ENCODE measurements around the gene C16orf82.
"Not testable (repeated sequence)": the region's sequence is repeated elsewhere in the genome, so short reads cannot be mapped to it uniquely, and the experiment has no call there.

C16orf82 gene

GRCh38 chr16:27066668-27067537, at the start of gene C16orf82:
C16orf82 (plus strand) TSS chr16:27066927.
- DNase-seq: no peak

- no peak for DNase-seq
Observed at GRCh38 chr16:27020031-27020430, 46.7 kb upstream of the C16orf82 start.

DNA sequence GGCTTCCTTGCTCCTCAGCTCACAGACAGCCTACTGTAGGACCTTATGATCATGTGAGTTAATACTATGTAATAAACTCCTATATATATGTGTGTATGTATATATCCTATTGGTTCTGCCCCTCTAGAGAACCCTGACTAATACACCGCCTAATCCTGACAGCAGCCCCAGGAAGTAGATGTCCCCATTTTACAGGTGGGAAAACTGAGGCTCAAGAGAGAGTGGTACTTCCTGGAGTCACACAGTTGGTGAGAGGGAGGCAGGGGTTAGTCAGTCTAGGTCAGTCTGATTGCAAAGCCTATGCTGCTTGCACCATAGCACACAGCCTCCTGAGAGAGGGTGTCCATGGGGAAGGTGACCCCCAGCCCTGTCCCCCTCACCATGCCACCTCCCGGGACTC, 42.7 kb upstream of the C16orf82 start:
- no peak for DNase-seq

DNA sequence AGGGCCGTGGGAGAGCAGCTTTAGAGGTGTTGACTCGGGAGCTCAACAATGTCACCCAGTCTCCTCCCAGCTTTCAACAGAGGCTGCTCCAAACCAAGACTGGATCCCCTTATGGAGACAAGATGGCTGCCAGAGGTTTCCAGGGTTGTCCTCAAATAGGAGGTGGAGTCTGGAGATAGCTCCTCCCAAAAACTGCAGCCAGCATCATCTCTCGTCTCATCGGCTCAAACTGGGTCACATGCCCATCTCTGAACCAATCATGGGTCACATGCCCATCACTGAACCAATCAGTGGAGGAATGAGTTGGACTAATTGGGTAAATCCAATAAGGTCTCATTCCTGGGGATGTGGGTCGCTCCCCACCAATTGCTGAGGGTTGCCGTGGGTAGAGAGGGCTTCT, 41.1 kb upstream of the C16orf82 start:
- no peak for DNase-seq

DNA sequence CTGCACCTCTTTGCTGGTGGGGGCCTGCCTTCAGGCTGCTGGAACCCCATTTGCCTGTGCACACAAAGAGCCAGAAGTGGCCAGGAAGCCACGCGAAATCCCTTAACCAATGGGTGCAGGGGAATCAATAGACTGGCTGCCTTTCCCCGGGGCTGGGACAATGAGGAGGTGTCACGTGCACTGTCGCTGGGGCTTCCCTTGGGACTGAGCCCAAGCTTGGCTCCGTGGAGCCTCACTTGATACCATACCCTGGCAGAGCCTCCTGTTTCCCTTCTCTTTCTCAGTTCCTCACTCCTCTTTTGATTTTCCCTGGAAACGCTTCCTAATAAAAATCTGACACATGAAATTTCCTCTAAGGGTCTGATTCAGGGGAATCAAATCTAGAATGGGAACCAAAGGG, 38.8 kb upstream of the C16orf82 start:
- DNase-seq: peak in 6 of 56 donors; percentile 1 to 25 (median 6)

DNA sequence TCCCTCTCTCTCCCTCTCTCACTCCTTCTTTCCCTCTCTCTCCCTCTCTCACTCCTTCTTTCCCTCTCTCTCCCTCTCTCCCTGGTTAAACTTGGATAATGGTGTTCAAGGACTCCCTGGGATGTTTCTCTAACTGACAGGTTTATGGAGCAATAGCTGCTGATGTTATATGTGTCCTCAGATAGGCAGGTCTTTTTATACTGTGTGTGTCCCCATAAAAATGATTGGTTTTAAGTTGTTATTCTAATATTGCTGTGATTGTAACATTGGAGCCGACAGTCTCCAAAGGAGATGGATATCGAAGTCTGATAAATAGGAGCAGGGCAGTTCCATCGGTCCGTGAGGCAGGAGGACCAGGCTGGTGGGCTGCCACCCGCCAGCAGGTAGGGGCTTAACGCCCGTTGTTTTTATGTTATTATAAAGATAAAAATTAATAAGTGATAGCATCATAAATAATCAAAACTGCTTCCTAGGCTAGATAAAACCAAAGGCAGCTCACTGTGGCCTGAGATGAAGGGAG, 38.1 kb upstream of the C16orf82 start:
- no peak for DNase-seq

DNA sequence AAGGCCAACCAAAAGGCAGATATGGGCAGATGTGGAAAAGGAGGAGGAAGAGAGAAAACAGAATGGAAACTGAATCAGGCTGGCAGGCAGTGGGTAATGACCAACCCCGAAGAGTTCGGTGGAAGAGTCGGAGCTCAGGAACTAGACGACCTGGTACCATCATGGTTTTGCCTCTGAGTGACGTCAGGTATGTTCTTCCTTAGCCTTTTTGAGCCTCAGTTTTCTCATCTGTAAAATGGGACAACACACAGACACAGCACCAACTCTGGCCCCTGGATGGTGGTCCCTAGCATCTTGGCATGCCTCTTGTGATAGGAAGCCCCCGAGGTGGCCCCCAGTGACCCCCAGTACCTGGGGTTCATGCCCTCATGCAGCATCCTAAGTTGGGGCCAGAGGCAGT, 37.2 kb upstream of the C16orf82 start:
- DNase-seq: no peak

DNA sequence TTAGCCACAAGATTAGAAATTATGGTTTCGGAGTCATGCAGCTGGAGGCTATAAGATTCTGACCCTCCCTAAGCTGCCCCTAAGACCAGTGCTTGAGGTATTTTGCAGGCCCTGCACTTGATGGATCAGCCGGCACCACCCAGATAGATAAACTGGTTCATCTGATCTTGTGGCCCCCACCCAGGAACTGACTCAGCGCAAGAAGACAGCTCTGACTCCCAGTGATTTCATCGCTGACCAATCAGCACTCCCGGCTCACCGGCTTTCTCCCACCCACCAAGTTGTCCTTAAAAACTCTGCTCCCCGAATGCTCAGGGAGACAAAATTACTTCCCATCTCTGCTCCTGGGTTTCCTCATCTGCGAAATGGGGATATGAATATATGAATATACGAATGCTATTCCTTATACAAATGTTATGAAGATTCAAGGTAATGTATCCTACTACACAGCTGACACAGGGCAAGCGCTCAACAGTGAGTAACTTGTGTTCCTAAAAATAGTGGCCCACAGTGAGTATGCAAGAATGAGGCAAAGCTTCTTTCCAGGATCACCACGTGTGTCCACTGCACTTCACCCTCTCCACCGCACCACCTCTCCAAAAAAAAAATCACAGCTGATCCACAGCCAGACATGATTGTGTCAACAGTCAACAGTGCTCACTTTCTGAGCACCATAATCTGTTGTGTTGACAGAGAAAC, 33.3 kb upstream of the C16orf82 start:
- no peak for DNase-seq

DNA sequence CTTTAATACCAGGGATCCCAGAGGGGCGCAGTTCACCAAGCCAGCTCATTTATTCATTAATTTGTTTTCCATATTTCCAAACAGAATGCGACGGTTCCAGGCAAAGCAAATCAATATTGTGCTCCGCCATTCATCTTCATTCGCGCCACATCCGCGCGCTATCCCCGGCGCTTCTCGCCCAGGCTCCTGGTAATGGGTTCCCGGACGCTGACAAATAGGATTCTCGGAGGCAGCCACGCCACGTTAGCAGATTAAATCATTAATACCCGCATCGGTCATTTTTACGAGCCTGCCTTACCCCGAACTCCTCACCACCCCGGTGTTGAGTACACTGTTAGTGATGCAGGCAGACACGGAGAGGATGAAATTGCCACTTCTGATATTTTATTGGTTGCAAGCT, 26.0 kb upstream of the C16orf82 start:
- DNase-seq: no peak

DNA sequence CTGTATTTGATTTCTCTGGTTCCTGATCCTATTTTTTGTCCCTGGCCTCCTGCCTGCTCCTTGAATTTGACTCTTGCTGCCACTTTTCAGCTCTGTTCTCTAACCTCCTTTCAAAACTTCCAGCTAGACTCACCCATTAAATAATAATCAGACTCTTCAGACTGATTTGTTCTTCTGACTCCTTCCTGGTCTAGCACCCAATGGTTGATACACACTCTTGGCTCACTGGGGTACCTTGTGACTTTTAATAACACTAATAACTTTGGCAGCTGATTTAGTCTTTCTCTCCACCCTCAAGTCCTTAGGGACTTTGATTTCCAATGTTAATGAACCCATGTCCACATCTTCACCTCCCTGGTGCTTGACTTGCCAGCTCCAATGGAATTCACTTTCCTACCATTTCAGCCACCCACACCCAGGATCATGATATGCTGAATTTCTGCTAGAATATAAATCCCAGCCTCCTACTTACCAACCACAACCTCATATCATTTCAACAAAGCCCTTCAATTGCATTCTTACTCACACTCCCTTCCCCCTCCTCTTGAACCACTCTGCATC, 19.7 kb upstream of the C16orf82 start:
- DNase-seq: no peak

DNA sequence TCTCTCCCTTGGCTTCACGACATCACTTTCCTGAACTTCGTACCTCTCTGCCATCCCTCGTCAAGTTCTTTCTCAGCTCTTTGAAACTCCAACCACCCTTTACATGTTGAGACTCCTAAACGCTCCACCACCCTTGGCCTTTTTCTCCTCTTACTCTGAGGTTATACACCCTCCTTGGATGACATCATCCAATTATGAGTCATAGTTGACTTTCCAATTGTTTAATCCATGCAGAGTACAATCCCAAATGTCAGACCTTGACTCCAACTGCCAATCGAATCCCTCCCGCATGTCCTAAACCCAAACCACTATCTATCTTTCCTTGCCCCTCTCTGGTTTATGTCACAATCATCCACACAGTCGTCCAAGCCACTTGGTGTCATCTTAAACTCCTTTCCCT, 18.4 kb upstream of the C16orf82 start:
- DNase-seq: no peak

DNA sequence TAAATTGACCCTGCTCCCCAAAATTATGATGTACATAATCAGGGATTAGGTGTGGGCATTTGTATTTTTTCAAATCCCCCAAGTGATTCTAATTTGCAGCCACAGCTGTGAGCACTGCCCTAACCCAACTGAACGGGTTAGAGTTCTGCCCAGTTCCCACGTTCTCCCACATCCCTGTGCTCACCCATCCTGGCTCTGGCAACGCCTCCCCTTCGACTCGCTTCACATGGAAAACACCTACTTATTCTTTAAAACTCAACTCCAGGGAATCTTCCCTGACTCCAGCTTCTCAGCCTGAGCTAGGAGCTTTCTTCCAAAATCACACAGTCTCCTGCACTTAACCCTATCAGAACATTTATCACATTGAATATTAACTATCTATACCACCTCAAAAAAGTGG, 17.6 kb upstream of the C16orf82 start:
- DNase-seq: no peak

- peak in 5 of 56 donors; percentile 12 to 24 (median 20) for DNase-seq
Observed at GRCh38 chr16:27052007-27052406, 14.7 kb upstream of the C16orf82 start.

GRCh38 chr16:27053996-27054395, 12.7 kb upstream of the C16orf82 start:
- DNase-seq: no peak

DNA sequence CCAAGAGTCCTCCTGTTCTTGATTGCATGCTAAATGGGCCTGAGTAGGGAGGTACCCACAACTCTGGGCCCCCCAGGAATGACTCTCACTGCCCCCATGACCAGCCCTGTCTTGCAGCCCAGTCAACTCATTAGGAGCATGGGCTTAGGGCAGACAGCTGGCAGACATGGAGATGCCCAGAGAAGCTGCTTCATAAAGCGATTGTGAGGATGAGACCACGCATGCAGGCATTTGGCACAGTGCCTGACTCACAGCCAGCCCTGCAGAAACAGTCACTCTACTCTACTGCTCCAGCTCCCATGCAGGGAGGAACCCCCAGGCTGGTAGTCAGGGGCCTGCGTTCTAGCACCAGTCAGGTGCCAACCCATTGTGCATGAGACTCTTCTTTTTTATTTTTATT, 8.4 kb upstream of the C16orf82 start:
- no peak for DNase-seq

DNA sequence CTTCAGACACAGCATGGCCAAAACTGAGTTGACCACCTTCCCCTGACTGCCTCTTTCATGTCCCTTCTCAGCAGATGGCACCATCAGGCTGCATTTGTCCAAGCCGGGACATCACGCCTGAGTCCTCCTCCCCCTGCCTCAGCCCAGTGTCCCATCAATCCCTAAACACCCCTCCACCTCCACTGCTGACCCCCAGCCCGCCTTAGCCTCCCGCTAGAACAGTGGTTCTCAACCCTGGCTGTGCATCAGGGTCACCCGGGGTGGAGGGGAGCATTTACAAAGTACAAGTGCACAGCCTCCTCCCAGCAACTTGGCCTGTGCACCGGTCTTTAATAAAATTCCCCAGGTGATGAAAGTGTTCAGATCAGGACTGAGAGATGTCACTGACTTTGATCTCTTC, 4.0 kb downstream of the C16orf82 start:
- DNase-seq: no peak

- no peak for DNase-seq
Observed at GRCh38 chr16:27073733-27074132, 7.0 kb downstream of the C16orf82 start.

GRCh38 chr16:27080895-27081294, 14.2 kb downstream of the C16orf82 start:
- DNase-seq: no peak

DNA sequence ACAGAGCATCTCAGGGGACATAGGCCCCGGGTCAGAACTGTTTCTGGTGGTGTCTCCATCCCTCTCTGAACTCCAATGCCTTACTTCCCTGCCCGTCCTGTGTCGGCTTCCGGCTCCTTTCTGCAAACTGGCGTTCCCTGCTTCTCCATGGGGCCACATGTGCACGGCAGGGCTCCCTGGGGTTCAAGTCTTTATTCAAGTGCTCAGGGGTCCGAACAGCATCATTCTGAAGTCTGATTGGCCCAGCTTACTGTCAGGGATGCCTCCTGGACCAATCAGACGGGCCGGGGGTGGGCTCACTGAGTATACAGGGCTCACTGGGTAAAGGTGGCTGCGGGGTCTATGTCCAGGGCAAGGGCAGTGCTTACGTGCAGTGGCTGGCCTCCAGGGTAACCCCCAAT, 17.1 kb downstream of the C16orf82 start:
- no peak for DNase-seq

DNA sequence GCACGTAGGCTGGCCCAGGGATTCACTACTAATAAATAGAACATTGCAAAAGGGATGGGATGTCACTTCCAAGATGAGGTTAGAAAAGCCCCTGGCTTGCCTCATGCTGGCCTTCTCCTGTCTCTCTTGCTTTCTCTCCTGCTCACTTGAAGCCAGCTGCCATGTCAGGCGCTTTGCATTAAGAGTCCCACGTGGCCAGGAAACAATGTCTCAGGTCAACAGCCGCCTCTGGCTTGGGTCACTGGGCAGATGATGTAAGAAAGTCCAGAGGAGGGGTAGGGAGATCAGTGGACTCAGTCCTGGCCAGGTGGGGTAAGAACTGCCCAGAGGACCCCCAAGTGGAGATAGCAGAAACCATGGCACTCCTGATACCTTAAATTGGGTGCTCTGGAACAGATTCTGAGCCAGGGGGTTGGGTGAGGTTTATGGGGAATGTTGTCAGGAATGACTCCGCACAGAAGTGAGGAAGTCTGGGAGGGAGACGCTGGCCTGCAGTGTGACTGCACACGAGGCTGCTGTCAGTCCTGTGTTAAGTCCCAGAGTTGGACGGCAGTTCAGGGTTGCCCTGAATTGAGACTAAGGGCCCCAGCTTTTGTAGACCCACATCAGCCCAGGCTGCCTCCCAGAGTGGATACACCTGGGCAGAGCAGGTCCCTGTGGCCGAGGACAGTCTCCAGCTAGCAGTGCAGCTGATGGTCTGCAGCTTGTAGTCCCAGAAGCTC, 17.7 kb downstream of the C16orf82 start:
- no peak for DNase-seq

DNA sequence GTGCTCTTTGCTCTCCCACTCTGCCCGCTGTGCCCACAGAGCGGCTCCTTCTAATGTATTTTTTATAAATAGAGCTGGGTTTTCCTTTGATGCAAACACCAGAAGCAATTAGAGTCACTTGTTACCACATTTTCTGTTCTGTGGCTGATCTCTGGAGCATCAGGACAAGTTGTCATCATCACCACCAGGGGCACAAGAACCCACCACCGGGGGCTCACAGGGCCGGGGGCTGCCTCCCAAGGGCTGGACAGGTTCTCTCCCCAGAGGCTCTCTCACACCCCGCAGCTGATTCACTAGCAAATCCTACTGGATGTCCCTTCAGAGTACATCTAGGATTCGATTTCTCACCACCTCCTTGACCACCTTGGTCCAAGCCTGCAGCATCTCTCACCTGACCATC, 18.5 kb downstream of the C16orf82 start:
- no peak for DNase-seq

- DNase-seq: not testable (repeated sequence)
Observed at GRCh38 chr16:27086031-27086430, 19.3 kb downstream of the C16orf82 start.
